NAMALWA (cell line): ENCODE data around the gene DENND1B.
"Not testable (repeated sequence)": the region's sequence is repeated elsewhere in the genome, so short reads cannot be mapped to it uniquely, and the experiment has no call there.

ENCODE experiments used
- DNase-seq: peaks from one replicate; pipeline ENCODE4 v3.0.0-alpha.2; 2015; ENCODE audit warnings: low spot score

The DENND1B gene

GRCh38 chr1:197743578-197743977 lies 31.7 kb downstream of the DENND1B start:
- no peak for DNase-seq

- no peak for DNase-seq
Observed at GRCh38 chr1:197740992-197741391, 34.3 kb downstream of the DENND1B start.

DNA sequence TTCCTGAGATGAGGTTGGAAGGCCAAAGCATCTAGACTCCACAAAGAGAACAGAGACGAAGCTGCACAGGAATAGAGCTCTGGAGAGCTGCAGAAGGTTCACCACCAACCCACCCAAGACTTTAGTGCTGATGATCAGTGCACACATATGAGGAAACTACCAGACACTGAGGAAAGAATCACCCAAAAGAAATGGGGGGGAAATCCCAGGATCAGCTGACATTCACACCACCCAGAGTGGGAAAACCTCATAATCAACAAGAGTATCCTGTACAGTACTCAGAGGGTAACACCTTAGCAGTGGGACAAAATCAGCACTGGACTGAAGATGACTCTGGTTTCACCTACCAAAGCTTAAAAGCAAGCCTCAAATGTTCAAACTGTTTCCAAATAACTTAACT lies 36.4 kb downstream of the DENND1B start:
- no peak for DNase-seq

DNA sequence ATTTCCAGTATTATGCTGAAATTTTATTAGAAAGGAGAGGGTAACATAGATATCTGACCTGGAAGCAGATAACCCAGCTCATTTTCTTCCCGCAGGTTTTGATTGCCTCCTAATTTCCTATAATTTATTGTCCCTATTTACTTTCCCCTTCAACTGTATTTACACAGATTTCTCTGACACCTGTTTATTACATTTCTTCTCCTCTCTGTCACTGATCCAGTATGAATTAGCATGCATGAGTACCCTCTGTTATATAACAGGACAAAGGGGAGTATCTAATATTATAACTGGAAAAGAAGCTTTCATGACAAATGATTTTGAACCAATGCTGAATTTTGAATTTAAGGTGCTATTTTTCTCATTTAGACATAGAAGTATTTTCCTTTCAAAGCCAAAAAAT lies 37.4 kb downstream of the DENND1B start:
- DNase-seq = no peak

DNA sequence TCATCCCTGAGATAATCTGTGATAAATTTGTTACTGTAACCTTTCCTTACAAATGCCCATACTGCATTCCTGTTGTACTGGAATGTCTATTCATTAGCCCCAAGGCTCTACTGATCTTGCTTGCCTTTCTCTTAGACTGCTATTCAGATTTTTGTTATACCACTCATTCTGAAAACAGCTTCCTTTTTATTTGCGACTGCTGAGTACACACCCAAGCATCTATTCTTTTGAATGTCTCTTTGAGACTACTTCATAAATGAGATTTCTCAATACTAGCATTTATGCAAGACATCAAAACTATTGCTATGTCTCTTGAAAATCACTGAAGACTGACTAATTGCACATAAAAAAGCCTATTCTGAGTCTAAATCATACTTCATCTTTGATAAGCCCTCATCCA lies 38.6 kb downstream of the DENND1B start:
- no peak for DNase-seq

DNA sequence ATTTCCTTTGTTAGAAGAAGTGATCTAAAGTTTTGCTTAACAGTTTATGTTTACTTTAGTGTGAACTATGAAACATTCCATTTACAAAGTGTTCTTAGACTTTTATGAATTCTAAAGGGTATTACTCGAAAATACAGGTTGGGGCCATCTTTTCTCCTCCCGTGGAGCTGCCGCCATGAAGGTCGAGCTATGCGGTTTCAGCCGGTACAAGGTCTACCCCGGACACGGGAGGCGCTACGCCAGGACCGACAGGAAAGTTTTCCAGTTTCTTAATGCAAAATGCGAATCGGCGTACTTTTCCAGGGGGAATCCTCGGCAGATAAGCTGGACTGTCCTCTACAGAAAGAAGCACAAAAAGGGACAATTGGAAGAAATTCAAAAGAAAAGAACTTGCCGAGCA lies 39.8 kb downstream of the DENND1B start:
- DNase-seq = no peak

- DNase-seq = no peak
Observed at GRCh38 chr1:197733324-197733723, 42.0 kb downstream of the DENND1B start.

DNA sequence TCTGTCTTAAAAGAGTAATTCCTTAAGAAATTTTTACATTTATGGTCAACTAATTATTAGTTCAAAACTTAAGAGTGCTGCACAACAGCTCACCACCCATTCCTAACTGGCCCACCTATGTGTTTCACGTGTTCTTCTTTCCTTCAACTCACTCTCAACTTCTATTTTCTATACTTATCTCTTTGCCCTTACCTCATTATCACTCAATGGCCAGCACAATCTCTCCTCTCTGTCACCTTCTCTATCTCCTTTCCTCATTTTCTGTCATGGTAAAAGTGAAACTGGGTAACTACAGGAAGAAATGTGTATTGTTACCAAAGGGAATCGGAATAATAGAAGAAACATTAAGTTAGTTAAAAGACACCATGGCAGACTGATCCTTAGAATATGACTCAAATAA lies 43.1 kb downstream of the DENND1B start:
- no peak for DNase-seq

DNA sequence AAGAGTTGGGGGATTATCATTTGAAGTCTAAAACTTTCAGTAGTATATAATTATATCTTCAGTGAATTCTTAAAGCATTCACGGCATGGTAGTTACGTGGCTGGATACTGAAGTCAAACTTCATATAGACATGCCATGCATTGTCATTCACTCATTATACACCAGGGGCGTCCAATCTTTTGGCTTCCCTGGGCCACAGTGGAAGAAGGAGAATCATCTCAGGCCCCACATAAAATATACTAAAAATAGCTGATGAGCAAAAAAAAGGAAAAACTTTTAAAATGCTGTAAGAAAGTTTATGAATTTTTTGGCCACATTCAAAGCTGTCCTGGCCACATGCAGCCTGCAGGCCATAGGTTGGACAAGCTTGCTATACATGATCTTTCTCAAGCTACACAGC lies 43.8 kb downstream of the DENND1B start:
- no peak for DNase-seq

- no peak for DNase-seq
Observed at GRCh38 chr1:197725976-197726375, 49.3 kb downstream of the DENND1B start.

DNA sequence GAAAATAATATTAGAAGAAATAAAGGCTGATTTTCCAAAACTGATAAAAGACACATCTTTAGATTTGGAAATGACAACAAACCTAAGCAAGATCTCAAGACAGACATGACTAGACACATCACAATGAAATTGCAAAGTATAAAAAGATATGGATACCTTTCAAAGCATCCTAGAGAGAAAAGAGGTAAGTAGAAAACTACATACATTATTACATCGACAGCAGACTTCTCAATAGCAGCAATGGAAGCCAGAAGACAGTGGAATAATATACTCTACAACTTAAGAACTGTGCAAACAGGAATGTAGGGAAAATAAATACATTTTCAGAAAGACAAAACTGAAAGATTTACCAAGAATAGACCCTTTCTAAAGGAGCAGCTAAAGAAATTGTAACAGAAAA lies 50.2 kb downstream of the DENND1B start:
- DNase-seq = peak; percentile 23

GRCh38 chr1:197715806-197716205 lies 59.5 kb downstream of the DENND1B start:
- no peak for DNase-seq

- DNase-seq = no peak
Observed at GRCh38 chr1:197706601-197707000, 68.7 kb downstream of the DENND1B start.

DNA sequence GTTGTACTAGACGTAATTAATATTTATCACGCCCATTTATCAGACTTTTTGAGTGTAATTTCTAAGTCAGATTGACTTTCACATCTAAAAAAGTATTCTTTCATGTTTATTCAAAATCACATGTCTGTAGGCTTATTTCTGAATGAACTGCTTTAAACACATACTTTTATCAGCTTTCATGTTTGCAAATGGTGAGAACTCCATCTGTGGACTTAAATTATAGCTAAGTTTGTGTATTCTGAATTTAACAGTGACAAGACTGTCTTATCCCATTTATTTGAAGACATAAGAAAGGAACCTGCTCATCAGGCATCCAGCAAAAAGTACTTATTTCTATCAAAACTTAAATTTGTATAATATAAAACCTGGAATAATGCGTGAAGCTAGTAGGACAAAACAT lies 69.3 kb downstream of the DENND1B start:
- no peak for DNase-seq

- DNase-seq = not testable (repeated sequence)
Observed at GRCh38 chr1:197700688-197701087, 74.6 kb downstream of the DENND1B start.

- no peak for DNase-seq
Observed at GRCh38 chr1:197696372-197696771, 78.9 kb downstream of the DENND1B start.

DNA sequence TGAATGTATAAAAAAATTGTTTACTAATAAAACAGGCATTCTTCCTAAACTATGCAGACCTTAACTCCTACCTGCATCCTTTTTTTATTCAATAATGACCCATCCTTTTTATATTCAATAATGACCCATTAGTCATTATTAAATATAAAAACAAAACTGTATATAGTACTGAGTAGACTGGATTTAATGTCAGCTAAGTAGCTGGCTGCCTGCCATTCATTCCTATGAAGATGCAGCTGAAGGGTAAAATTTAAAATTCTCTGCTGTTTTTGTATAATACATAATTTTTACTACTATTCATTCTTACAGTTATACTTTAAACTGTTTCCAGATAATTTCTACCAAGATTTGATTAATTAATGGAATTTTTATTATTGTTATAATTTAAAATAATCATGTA lies 79.3 kb downstream of the DENND1B start:
- no peak for DNase-seq

DNA sequence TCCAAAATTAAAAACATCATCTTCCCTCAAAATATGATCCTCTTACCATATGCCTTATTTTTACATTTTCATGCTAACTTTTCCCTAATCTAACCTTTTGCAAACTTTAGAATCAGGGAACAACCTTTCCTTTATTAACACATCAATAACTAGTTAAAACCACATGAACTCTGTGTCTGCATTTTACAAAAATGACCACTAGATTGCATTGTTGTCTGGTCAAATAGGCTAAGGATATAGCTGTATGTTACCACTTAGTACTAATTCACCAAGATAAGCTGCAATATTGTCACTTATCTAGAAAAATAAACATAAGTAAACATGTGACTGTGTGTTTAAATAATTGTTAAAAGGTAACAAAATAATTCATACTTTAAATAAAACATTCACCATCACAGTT lies 82.3 kb downstream of the DENND1B start:
- DNase-seq = peak; percentile 26

GRCh38 chr1:197691816-197692215 lies 83.5 kb downstream of the DENND1B start:
- DNase-seq = no peak

DNA sequence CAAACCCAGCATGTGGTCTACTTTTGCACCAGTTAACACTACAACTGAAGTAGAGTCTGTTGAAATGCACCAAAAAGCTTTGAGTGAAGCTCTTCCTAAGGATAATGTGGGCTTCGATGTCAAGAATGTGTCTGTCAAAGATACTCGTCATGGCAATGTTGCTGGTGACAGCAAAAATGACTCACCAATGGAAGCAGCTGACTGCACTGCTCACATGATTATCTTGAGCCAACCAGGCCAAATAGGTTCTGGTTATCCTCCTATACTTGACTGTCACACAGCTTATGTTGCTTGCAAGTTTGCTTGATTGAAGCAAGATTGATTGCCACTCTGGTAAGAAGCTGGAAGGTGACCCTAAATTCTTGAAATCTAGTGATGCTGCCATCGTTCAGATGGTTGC lies 85.2 kb downstream of the DENND1B start:
- DNase-seq = no peak

GRCh38 chr1:197688233-197688632 lies 87.0 kb downstream of the DENND1B start:
- no peak for DNase-seq

- DNase-seq = no peak
Observed at GRCh38 chr1:197686702-197687355, 88.5 kb downstream of the DENND1B start.

DNA sequence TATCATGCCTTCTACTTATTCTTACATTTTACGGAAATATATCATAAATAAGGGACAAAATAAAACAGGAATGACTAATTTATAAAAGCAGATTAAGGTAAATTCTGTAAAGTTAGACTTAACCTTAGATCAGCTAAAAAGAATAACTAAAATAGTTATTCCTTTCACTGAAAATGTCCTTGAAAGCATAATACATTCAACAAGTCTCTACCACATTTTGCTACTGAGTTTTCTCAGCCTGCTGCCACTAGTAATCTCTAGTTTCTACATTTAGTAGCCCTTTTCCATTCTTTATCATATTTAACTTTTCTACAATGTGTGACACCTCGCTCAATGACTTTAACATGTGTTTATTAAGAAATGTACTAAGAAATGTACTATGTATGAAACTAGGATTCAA lies 89.0 kb downstream of the DENND1B start:
- DNase-seq = no peak

DNA sequence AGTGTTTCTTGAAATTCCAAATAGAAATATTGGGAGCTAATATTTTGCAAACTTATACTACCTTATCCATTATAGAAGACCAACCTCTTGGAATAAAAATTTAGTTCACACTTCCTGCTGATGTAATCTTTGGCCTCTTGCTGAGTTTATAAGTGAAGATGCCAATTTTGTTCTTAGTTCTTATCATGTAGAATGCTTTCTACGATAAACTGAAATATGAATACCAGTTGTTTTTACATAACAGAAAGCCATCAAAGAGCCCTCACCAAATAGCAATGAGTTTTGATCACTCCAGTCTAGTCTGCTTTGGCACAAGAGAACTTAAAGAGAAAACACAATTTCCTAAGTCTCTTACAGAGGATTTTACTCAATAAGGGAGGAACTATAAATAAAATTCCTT lies 89.5 kb downstream of the DENND1B start:
- no peak for DNase-seq
